Motor neuron (in vitro differentiated cells): Measurements from ENCODE around the gene UGT1A4. TPM values are rescaled to one million over a fixed set of nuclear protein-coding genes. Genes with fewer than 3 reads are reported as not detected.
A peak's percentile ranks its signal among the peaks of the same experiment; 100 is the strongest.

Experiments
- ATAC-seq, 8 experiments: fragments of 200-7000 bp; cut with Tn5 transposase; replicated peaks in 6 of 8; 2 replicates each; pipeline ENCODE4 v1.8.0; 2021; ENCODE audit warnings: mild to moderate bottlenecking in 8 of 8, moderate library complexity in 8 of 8
- H3K27ac ChIP-seq, 2 donors: fragments of 250-450 bp; sonication (Bioruptor Pico); 2 replicates each; pipeline ENCODE4 v1.9.0; 2021; ENCODE audit warnings: antibody characterized with exemption in 2 of 2, mild to moderate bottlenecking in 2 of 2, moderate library complexity in 1 of 2
- H3K4me1 ChIP-seq, 2 donors: fragments of 250-450 bp; sonication (Bioruptor Pico); replicated peaks in 1 of 2; 2 replicates each; pipeline ENCODE4 v1.6.1; 2021; ENCODE audit warnings: antibody characterized with exemption in 2 of 2, mild to moderate bottlenecking in 2 of 2, moderate library complexity in 1 of 2
- H3K4me3 ChIP-seq, 5 donors: fragments of 250-450 bp; sonication (Bioruptor Pico); 2 replicates each; pipeline ENCODE4 v1.9.0; 2021; ENCODE audit warnings: antibody characterized with exemption in 5 of 5, mild to moderate bottlenecking in 5 of 5, moderate library complexity in 4 of 5
- WGBS, 10 experiments: fragments of 450-650 bp; shearing (Covaris generic); methylation state at CpG; one replicate each; pipeline ENCODE4 v1.0.0; 2022; 5-methylcytosine and 5-hydroxymethylcytosine counted together
- in situ Hi-C, 9 experiments: fragments of 400-800 bp; cut with MboI; loops; one replicate each; pipeline ENCODE4 v1.15.0; 2021; ENCODE audit warnings: low sequenced_read_pairs in 9 of 9, low pct_unique_long_range_greater_than_20kb in 2 of 9; ENCODE audit not compliant: unreplicated experiment in 9 of 9
- total RNA-seq, 8 experiments: library from RNA; unstranded; fragments of 300-600 nt; gene quantifications; 2 replicates each; pipeline versions ENCODE4 v1.2.3 to v1.2.4, GENCODE V29; 2022

Gene UGT1A4
- total RNA-seq, 8 experiments from 2014 or later, result 0.08 to 2.3 (median 0.24) TPM; not detected in 4

DNA sequence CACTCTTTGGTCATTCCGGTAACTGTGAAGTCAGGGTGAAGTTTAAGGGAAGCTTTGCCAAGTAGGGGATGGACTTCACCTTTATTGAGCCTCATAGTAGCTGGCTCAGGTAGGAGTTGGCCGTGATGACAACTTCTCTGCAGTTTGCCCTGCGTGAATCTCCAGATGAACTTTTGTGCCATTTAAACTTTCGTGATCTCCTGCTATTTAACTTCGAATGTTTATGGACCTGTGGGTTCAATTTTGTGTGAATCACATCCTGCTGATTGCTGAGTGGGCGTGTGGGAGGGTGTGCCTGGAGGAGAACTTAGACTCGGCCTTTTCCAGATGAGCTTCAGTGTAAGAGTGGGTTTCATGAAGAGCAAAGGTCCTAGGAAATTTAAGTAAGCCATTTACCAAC is 45.7 kb downstream of the UGT1A4 start:
- H3K4me1 ChIP-seq, result peaks cover 3% of the 10 kb centered on the region in 2 donors
- H3K27ac ChIP-seq, result no peak overlapping the region
- in situ Hi-C loops, result no loop called here
- H3K4me3 ChIP-seq, result no peak overlapping the region
- ATAC-seq, result peak in 2 of 8 experiments; percentile 61 to 62
- WGBS, 10 experiments, result 20 to 100% (median 63%) methylated on average over 1 to 5 of the region's 7 CpGs; no CpG with 5 or more reads in 3 of the 10 experiments

DNA sequence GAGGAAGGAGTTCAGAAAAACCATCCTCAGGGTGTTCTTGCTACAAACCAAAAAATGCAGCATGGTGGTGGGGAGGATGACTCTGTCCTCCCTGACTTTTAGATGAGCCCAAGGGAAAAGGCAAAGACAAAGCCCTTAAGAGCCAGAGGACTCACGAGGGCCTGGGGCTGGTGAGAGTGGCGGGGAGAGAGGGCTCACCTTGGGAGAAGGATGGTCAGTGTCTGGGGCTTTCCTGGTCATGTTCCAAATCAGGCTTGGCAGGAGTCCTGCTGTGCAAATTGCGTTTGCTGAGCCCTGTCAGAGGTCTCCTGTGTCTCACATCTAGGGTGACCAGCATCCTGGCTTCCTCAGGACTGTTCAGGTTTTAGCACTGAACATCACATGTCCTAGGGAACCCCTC is 46.2 kb downstream of the UGT1A4 start:
- Histone ChIP-seq H3K4me1 (peaks cover 3% of the 10 kb centered on the region in 2 donors), H3K27ac (no peak overlapping the region), H3K4me3 (no peak overlapping the region)
- WGBS, 10 experiments, result 43 to 83% (median 80%) methylated on average over 2 to 3 of the region's 3 CpGs; no CpG with 5 or more reads in 5 of the 10 experiments
- in situ Hi-C loops, result no loop called here
- ATAC-seq, result no peak

DNA sequence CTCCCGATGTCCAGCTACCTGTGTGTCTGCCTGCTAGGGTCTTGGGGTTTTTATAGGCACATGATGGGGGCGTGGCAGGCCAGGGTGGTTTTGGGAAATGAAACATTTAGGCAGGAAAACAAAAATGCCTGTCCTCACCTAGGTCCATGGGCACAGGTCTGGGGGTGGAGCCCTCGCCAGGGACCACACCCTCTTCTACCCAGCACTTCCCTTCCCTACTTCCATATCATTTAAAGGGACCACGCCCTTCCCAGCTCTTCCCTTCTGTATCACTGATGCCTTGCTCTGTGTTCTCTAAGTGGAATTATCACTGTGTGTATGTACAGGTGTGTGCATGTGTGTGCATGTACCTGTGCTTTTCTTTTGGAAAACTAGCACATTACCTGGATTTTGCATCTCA is 47.9 kb downstream of the UGT1A4 start:
- ATAC-seq, result peak in 2 of 8 experiments; percentile 20 to 25
- 9 to 80% (median 10%) methylated on average over 1 to 2 of the region's 4 CpGs; no CpG with 5 or more reads in 7 of the 10 experiments for WGBS, 10 experiments

DNA sequence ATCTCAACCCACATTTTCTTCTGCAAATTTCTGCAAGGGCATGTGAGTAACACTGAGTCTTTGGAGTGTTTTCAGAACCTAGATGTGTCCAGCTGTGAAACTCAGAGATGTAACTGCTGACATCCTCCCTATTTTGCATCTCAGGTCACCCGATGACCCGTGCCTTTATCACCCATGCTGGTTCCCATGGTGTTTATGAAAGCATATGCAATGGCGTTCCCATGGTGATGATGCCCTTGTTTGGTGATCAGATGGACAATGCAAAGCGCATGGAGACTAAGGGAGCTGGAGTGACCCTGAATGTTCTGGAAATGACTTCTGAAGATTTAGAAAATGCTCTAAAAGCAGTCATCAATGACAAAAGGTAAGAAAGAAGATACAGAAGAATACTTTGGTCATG is 49.5 kb downstream of the UGT1A4 start:
- Histone ChIP-seq H3K4me3 (no peak overlapping the region), H3K4me1 (peaks cover 3% of the 10 kb centered on the region in 2 donors), H3K27ac (no peak overlapping the region)
- ATAC-seq, result peak in 1 of 8 experiments; percentile 48
- WGBS, 10 experiments, result 10 to 100% (median 47%) methylated on average over 1 to 4 of the region's 4 CpGs; no CpG with 5 or more reads in 2 of the 10 experiments
- in situ Hi-C loops, result no loop called here

More for the DNA sequence above, 47.9 kb downstream of the UGT1A4 start:
- Histone ChIP-seq H3K4me1 (peaks cover 3% of the 10 kb centered on the region in 2 donors), H3K27ac (no peak overlapping the region), H3K4me3 (no peak overlapping the region)
- in situ Hi-C loops, result no loop called here

DNA sequence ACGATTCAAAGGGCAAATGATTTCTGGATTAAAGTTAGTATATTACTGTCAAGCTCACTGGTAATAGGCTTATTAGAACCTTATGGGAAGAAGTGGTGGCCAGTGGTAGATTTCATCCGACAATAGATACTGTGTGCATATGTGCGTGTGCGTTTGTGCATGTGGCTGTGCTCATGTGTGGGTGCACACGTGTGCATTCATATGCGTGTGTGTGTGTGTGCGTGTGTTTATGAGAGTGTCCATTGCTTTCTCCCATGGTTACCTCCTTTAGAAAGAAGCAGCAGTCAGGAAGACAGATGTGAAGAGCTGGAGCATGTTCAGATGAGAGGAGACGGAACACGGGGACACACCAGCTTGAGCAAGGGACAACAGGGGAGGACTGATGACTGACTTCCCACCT is 50.7 kb downstream of the UGT1A4 start:
- in situ Hi-C loops, result no loop called here
- ATAC-seq, result no peak
- 8 to 100% (median 92%) methylated on average over 1 to 7 of the region's 9 CpGs for WGBS, 10 experiments
- H3K4me1 ChIP-seq, result peaks cover 3% of the 10 kb centered on the region in 2 donors
- H3K27ac ChIP-seq, result no peak overlapping the region
- no peak overlapping the region for H3K4me3 ChIP-seq

DNA sequence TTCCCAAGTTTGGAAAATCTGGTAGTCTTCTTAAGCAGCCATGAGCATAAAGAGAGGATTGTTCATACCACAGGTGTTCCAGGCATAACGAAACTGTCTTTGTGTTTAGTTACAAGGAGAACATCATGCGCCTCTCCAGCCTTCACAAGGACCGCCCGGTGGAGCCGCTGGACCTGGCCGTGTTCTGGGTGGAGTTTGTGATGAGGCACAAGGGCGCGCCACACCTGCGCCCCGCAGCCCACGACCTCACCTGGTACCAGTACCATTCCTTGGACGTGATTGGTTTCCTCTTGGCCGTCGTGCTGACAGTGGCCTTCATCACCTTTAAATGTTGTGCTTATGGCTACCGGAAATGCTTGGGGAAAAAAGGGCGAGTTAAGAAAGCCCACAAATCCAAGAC is 53.6 kb downstream of the UGT1A4 start:
- 64 to 96% (median 75%) methylated on average over 2 to 15 of the region's 16 CpGs; no CpG with 5 or more reads in 1 of the 10 experiments for WGBS, 10 experiments
- ATAC-seq, result no peak
- no peak overlapping the region for H3K4me3 ChIP-seq
- H3K27ac ChIP-seq, result no peak overlapping the region
- in situ Hi-C loops, result no loop called here
- H3K4me1 ChIP-seq, result peaks cover 3% of the 10 kb centered on the region in 2 donors

DNA sequence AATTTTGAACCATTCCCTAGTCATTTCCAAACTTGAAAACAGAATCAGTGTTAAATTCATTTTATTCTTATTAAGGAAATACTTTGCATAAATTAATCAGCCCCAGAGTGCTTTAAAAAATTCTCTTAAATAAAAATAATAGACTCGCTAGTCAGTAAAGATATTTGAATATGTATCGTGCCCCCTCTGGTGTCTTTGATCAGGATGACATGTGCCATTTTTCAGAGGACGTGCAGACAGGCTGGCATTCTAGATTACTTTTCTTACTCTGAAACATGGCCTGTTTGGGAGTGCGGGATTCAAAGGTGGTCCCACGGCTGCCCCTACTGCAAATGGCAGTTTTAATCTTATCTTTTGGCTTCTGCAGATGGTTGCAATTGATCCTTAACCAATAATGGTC is 54.0 kb downstream of the UGT1A4 start:
- Histone ChIP-seq H3K4me1 (peaks cover 3% of the 10 kb centered on the region in 2 donors), H3K27ac (no peak overlapping the region), H3K4me3 (no peak overlapping the region)
- WGBS, 10 experiments, result 52 to 100% (median 71%) methylated on average over 2 to 5 of the region's 5 CpGs; no CpG with 5 or more reads in 4 of the 10 experiments
- in situ Hi-C loops, result no loop called here
- ATAC-seq, result no peak

DNA sequence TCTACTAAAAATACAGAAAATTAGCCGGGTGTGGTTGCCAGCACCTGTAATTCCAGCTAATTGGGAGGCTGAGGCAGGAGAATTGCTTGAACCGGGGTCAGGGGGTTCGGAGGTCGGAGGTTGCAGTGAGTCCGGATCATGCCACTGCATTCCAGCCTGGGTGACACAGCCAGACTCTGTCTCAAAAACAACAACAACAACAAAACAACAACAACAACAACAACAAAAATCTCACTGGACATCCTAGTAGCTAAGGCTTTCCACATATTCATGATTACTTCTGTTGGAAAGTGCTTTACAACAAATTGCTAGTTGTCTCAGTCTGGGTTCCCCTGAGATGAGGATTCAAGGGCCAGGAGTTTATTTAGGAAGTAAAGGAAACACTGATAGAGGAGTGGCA is 55.3 kb downstream of the UGT1A4 start:
- no peaks in the 10 kb centered on the region for H3K4me1 ChIP-seq
- WGBS, 10 experiments, result 83 to 100% methylated on average over 1 of the region's 5 CpGs; no CpG with 5 or more reads in 8 of the 10 experiments
- no peak for ATAC-seq
- no peak overlapping the region for H3K4me3 ChIP-seq
- in situ Hi-C loops, result no loop called here
- no peak overlapping the region for H3K27ac ChIP-seq

DNA sequence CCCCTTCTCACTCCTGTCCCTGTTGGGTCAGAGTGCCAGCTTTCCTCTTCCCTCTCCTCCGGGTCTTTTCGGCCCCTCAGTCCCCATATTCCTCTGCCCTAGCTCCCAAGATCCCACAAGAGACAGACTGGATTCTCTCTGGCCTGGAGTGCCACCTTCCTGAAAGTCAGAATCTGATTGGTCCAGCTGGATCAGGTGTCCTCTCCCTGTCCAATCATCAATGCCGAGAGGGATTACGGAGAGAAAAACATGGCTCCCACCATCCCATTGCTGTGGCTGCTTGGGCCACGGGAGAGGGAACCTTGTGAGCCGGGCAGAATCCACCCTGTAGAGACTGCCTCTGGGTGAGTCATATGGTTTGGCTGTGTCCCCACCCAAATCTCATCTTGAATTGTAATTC is 56.9 kb downstream of the UGT1A4 start:
- 31 to 100% (median 86%) methylated on average over 1 to 6 of the region's 6 CpGs; no CpG with 5 or more reads in 4 of the 10 experiments for WGBS, 10 experiments

DNA sequence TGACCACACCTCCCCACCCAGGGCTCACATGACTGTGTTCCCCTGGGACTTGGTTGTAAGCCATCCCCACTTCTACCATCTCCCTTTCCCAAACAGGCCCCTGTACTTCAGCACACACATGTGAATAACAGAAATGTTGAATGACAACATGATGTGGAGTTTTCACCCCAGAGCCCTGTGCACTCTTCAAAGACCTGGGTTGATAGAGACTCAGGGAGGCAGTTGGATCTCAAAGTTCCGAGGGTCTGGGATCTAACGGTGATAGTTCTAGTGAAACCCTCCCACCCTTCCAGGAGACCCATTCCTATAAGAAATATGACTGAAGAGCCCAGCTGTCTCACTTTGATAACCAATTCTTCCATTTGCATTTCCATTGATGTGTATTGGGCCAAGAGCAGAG is 59.5 kb downstream of the UGT1A4 start, which contains the start of gene MROH2A:
TSS of gene MROH2A (plus strand) at position 301 of the 400 bp plus-strand sequence. CDS start 1,029 bp downstream, outside the sequence.
- no peak for ATAC-seq
- Histone ChIP-seq H3K4me3 (no peak within 1 kb of the TSS), H3K4me1 (no peaks in the 10 kb centered on the region), H3K27ac (no peak within 1 kb of the TSS)
- in situ Hi-C loops, result no loop called here
- WGBS, 10 experiments, result 17 to 75% (median 67%) methylated on average over 1 to 2 of the region's 2 CpGs; no CpG with 5 or more reads in 5 of the 10 experiments

More for the DNA sequence above, 56.9 kb downstream of the UGT1A4 start:
- H3K27ac ChIP-seq, result no peak overlapping the region
- in situ Hi-C loops, result no loop called here
- H3K4me3 ChIP-seq, result no peak overlapping the region
- ATAC-seq, result peak in 2 of 8 experiments; percentile 26 to 32
- H3K4me1 ChIP-seq, result no peaks in the 10 kb centered on the region

DNA sequence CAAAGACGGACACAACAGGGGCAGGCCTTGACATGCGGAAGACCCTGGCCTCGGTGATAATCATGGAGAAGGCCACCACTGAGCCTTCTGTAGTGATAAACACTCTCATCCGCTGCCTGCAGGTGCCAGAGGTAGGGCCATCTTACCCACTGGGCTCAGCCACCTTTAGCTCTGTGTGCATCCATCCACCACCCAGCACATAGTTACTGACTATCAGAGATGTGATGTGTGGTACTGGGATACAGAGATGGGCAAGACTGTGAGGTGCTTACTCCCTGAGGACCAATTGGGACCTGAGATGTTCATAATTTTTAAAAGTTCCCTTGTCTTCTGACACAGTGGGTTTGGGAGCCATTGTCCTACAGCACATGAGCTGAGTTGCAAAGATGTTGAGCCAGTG is 61.2 kb downstream of the UGT1A4 start:
- H3K4me3 ChIP-seq, result no peak overlapping the region
- no peaks in the 10 kb centered on the region for H3K4me1 ChIP-seq
- in situ Hi-C loops, result no loop called here
- no peak for ATAC-seq
- WGBS, 10 experiments, result 100% methylated on average over 1 to 3 of the region's 4 CpGs; no CpG with 5 or more reads in 8 of the 10 experiments
- no peak overlapping the region for H3K27ac ChIP-seq

DNA sequence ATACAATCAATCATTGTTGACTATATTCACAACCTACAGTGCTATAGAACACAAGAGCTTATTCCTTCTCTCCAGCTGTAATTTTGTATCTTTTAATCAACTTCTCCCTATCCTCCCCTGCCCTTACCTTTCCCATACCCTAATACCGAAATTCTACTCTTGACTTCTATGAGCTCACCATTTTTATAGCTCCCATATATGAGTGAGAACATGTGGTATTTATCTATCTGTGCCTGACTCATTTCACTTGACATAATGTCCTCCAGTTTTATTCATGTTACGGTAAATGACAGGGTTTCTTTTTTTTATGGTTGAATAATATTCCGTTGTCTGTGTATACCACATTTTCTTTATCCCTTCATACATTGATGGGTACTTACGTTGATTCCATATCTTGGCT is 62.2 kb downstream of the UGT1A4 start:
- Histone ChIP-seq H3K4me3 (no peak overlapping the region), H3K27ac (no peak overlapping the region), H3K4me1 (no peaks in the 10 kb centered on the region)
- in situ Hi-C loops, result no loop called here
- peak in 2 of 8 experiments; percentile 81 to 87 for ATAC-seq
- WGBS, 10 experiments, result 2 to 93% (median 83%) methylated on average over 1 to 4 of the region's 4 CpGs

DNA sequence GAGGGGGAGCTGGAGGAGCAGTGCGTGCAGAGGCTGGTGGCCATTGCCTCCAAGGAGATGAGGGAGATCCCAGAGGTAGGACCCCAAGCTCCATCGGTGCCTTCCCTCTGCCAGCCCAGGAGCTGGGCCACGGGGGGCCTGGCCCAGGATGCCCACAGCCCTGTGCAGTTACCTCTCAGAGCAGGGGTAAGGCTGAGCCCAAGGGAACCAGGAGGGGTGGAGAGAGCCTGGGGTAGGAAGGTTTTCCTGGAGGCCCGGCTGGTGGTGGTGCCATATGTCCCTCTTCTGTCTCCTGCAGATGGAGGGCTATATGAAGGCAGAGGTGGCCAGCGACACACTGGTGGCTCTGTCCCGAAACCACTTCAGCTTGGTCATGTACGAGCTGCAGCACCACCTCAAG is 71.0 kb downstream of the UGT1A4 start:
- no peak overlapping the region for H3K27ac ChIP-seq
- ATAC-seq, result no peak
- no peaks in the 10 kb centered on the region for H3K4me1 ChIP-seq
- no peak overlapping the region for H3K4me3 ChIP-seq
- 40 to 100% (median 82%) methylated on average over 1 to 3 of the region's 7 CpGs; no CpG with 5 or more reads in 2 of the 10 experiments for WGBS, 10 experiments
- in situ Hi-C loops, result no loop called here
